GM21825 (cell line): Measurements from ENCODE around the gene GBA2.

Experiments used
- ATAC-seq: cut with Tn5 transposase; IDR thresholded peaks from one replicate; pipeline ENCODE4 v1.9.1; 2021; ENCODE audit warnings: mild to moderate bottlenecking, moderate library complexity; ENCODE audit not compliant: unreplicated experiment

GBA2 gene

DNA sequence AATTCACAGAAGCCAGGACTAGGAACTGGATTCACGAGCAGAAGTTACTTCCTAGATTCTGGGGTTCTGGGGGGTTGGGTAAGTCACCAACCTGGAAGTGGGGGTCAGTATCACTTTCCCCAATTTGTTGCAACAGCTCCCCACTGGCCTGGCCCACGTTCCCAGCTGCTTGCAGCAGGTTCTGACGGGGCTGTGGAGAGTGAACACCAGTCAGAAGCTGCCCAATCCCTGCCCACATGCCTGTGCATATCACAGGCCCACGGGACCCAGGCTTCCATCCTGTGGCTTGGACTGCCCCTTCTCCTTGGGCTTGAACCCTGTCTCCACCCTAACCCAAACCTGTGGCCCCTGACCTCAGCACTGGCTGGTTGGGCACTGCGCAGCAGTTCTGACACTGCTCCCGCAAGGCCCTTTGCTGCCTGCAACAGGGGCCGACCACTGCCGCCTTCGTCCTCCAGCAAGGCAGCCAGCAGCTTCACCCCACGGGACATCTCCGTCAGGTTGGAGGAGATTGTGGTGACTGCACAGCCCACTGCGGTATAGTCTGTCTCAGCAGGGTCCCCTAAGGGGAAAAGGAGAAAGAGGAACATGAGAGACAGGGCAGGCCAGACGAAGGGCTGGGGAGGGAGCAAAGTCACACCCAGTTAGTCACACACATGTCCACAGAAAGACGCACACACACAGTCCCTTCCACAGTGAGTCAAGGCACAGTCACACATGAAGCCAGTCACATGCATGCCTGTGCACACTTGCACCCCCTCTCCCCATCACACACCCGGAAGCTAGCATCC lies 30.1 kb downstream of the GBA2 start:
- ATAC-seq = no peak

GRCh38 chr9:35717132-35717870 lies 31.7 kb downstream of the GBA2 start:
- ATAC-seq = no peak

- no peak for ATAC-seq
Measured at GRCh38 chr9:35716230-35716629, 32.8 kb downstream of the GBA2 start.

GRCh38 chr9:35714579-35715252 lies 34.3 kb downstream of the GBA2 start:
- ATAC-seq = no peak

- no peak for ATAC-seq
Measured at GRCh38 chr9:35714123-35714522, 34.9 kb downstream of the GBA2 start.

DNA sequence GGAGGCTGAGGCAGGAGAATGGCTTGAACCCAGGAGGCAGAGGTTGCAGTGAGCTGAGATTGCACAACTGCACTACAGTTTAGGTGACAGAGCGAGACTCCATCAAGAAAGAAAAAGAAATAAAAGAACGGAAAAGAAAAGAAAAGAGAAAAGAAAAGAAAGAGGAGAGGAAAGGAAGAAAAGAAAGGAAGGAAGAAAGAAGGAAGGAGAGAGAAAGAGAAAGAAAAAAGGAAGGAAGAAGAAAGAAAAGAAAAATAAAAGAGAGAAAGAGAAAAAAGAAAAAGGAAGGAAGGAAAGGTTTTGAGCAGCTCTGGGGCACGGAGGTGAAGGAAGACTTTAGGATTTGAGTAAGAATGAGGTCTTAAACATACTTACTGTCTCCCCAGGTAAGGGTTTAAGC lies 35.5 kb downstream of the GBA2 start:
- ATAC-seq = no peak

DNA sequence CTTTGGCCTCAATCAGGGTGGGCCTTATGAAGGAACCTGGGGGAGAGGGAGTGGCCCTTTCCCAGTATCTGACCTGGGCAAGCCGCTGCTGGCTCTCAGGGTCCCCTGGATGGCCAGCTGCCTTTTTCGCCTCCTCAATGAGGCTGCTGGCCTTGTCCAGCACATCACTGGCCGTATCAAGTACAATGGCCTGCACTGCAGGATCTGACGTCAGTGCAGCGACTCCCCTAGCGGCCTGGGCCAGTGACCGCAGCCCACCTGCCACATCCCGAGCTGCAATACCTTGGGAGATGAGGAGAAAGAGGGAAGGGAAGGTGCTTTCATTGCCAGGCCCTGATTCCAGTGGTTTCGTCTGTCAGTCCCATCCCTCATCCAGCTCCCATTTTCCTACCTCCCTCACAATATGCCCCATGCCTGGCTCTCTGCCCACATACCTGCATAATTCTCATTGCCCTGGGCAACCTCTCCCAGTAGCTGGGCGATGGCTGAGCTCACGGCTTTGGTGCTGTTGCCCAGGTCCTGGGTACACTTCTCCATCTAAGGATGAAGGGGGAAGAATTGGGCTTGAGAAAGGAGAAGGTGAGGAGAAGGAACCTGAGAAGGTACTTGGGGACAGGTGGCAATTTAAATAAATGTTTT lies 36.1 kb downstream of the GBA2 start:
- no peak for ATAC-seq

DNA sequence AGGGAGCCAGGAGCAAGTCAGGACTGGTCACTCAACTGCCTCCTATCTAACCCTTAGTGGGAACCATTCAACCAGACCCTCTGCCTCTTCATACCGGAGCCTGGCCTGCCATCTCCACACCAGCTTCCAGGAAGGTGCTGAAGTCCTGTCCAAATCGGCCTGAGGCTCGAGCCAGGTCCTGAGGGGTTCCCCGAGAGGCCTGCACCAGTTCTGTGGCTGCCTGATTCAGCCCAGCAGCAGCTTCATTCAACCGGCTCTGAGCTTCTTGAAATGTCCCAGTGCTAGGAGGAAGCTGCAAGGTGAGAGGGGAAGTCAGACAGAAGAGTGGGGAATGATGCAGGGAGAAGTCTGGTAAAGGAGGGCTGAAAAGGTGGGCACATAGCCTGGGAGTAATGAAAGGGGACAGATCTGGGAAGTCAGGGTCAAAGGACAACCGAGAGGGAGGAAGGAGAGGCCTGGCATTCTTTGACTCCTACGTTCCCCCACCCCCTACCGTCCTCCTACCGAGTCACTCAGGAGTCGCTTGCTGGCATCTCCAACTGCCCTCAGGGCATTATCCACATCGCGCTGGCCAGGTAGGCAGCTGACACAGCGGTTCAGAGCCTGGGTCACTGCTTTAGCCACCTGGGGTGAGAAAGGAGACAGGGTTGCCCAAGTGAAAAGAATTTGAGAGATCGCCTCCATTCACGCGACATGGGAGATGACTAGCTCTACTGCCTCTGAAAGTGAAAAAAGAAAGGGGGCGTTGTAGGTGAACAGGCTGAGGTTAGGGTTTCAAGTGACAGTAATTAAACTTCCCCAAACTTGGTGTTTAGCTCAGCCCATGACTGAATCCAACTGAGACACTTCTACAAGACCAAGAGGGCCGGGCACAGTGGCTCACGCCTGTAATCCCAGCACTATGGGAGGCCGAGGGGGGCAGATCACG lies 37.3 kb downstream of the GBA2 start:
- no peak for ATAC-seq

DNA sequence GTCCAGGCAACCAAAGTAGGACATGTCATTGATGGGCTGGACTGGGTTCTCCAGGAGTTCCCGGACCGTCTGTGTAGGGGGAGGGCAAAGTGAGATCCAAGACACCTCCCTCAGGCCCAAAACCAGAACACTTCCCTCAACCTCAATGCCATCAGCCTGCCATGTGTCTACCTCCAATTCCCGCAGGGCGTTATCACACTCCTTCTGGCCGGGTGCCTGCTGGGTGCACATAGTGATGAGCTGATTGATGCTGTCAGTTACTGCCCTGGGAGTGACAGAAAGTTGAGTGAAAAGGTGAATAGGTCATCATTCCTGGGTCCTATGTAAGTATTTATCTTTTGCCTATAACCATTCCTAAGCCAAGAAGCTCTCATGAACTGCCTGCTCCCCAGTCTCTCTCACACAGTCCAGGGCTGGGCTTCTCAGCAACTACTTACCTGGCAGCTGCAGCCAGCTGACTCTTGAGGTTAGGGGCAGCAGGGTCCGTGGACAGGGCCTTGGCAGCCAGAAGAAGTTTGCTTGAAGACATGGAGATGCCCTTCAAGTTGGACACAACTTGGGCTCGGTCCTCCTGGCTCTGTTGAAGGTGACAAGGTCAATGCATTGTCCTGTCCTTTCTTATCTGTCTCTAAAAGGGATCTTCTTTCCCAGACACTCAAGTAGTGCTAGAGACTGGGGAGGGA lies 38.1 kb downstream of the GBA2 start:
- no peak for ATAC-seq

- ATAC-seq = no peak
Measured at GRCh38 chr9:35708146-35708545, 40.9 kb downstream of the GBA2 start.

DNA sequence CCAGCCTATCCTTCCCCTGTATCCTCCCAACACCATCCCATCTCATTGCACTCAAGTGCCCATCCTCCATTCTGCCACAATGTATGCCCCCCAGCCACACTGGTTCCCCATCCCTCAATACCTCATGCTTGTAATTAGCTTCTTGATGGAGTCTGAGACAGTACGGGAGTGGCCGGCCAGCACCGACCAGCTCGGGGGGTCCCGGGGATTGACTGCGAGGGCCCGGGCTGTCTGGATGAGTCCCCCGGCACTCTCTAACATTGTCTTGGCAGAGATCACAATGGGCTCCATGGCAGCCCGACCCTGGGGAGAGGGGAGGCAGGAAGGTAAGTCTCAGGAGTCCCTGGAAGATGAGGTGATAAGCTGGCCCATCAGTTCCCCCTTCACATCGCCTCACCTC lies 42.1 kb downstream of the GBA2 start:
- ATAC-seq = no peak

DNA sequence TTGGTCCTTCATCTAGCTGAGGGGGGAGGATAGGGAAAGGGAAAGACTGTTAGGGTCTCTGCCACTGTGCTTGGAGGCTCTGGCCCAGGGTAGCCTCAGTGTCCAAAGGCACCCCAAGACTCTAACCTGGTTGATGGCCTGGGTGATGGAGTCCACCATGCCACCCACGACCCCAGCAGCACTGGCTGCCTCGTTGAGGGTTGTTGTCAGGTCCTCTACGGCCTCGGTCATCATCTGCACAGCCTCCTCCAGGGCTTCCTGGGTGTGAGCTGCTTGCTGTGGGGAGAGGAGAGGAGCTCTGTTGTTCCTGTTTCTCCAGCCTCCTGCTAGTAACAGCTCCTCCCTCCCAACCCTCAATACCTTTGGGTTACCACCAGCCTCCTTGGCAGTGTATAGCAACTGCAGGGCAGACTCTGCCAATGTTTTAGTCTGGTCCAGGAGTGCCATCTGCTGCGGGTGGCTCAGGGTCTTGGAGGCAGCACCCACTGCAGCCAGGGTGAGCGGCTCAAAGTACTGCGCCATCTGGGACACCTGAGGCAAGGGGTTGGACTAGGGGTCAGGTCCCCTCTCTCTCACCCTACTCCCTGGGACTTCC lies 43.1 kb downstream of the GBA2 start:
- no peak for ATAC-seq

GRCh38 chr9:35705372-35705771 lies 43.7 kb downstream of the GBA2 start:
- ATAC-seq = no peak

DNA sequence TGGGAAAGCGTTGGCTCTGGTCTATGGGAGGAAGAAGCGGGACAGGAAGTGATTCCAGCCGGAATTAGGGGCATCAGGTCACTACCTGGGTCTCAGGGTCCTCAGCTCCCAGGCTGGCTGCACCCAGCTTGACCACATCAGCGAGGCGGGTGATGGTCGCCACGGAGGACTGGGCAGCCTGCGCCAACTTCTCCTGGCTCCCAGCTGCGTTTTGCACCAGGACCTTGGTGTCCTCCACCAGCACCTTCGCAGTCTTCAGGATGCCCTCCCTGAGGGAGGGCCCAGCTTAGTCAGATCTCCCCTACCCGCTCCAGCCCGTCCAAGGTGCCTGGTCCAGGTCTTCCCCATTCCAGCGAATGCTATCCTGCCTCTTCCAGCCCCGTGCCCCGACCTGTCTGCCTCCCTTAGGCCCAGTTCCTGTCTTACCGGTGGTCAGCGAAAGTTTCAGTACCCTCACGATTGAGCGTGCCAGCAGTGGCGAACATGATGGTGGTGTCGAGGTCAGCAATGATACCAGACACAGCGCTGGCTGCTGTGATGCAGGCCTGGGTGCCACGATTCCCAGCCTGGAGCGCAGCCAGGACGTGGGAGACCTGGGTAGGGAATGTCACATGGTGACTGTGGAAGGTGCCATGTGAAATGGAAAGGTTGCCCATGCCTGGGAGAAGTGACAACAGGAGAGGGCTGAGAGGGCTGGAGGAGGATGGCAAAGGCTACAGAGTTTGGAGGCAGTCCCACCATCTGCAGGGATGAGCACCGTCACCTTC lies 44.9 kb downstream of the GBA2 start:
- no peak for ATAC-seq

DNA sequence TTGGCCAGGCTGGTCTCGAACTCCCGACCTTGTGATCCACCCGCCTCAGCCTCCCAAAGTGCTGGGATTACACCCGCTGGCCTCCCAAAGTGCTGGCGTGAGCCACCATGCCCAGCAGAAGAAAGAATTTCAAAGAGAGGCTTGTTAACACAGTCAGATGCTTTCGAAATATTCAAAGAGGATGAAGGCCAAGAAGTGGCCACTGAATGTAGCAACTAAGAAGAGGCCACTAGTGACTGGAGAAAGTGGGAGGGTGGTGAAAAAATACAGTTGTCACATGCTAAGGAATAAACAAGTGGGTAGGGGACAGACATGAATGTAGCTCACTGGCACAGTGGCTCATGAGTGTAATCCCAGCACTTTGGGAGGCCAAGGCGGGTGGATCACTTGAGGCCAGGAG lies 46.3 kb downstream of the GBA2 start:
- no peak for ATAC-seq

GRCh38 chr9:35700942-35701341 lies 48.1 kb downstream of the GBA2 start:
- ATAC-seq = no peak

- no peak for ATAC-seq
Measured at GRCh38 chr9:35700031-35700430, 49.0 kb downstream of the GBA2 start.

- ATAC-seq = no peak
Measured at GRCh38 chr9:35698231-35698630, 50.8 kb downstream of the GBA2 start.

DNA sequence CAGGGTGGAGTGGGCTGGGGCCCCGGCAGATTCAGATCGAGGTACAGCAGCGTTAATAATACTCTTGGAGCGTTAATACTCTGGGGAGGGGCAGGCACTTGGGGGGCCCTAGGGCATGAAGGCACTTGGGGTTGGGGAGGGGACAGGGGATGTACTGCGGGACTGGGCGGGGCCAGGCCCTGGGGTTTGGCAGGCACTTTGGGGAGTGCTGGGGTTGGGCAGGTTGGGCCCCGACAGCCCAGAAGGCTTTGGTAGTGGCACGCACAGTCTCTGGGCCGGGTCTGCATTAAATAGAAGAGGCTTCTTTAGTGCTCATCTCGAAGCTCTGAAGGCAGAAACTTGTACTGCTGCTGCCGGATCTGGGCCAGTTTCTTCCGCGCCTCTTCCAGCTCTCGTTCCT lies 51.5 kb downstream of the GBA2 start:
- no peak for ATAC-seq
